Measurements from ENCODE around the gene DDX31.

- TF ChIP-seq, protein P1, sequence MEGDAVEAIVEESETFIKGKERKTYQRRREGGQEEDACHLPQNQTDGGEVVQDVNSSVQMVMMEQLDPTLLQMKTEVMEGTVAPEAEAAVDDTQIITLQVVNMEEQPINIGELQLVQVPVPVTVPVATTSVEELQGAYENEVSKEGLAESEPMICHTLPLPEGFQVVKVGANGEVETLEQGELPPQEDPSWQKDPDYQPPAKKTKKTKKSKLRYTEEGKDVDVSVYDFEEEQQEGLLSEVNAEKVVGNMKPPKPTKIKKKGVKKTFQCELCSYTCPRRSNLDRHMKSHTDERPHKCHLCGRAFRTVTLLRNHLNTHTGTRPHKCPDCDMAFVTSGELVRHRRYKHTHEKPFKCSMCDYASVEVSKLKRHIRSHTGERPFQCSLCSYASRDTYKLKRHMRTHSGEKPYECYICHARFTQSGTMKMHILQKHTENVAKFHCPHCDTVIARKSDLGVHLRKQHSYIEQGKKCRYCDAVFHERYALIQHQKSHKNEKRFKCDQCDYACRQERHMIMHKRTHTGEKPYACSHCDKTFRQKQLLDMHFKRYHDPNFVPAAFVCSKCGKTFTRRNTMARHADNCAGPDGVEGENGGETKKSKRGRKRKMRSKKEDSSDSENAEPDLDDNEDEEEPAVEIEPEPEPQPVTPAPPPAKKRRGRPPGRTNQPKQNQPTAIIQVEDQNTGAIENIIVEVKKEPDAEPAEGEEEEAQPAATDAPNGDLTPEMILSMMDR (IDR thresholded peaks at IDR 0.05), result no peak
- no peak for TF ChIP-seq POLR2A (IDR thresholded peaks at IDR 0.05)
These were observed 124.2 kb downstream of the DDX31 start for GRCh38 chr9:132545578-132545977.
